ENCODE measurements around the gene RNU6-7. TPM values are rescaled to one million over a fixed set of nuclear protein-coding genes. Genes with fewer than 3 reads are reported as not detected.

RNU6-7 gene
- total RNA-seq, 3 donors from 2014 or later (not counting 1 experiment from before 2014, with no cell fraction given) = not detected

- intact Hi-C loops (cut with micrococcal nuclease) = no loop called here
- no peaks in the 10 kb centered on the region for H3K9me3 Mint-ChIP-seq
- no peak for TF ChIP-seq CTCF (IDR thresholded peaks at IDR 0.05)
- peaks cover 9 to 14% of the 10 kb centered on the region in 2 donors for H3K27me3 Mint-ChIP-seq (ENCODE audit: low read depth in 2 of 2)
- no peaks in the 10 kb centered on the region for H3K4me1 ChIP-seq (ENCODE audit: control insufficient read depth, insufficient read depth, low read length)
- no peaks in the 10 kb centered on the region for H3K9me3 ChIP-seq (ENCODE audit: control insufficient read depth, insufficient read depth, low read length)
- H3K27me3 ChIP-seq (ENCODE audit: control insufficient read depth, insufficient read depth, low read length) = no peaks in the 10 kb centered on the region
- no peak for DNase-seq
- H3K27ac Mint-ChIP-seq = no peak overlapping the region
- H3K4me3 ChIP-seq (ENCODE audit: low read length) = no peak overlapping the region
- H3K4me1 Mint-ChIP-seq = peaks cover 2% of the 10 kb centered on the region in 2 donors
- H3K36me3 ChIP-seq (ENCODE audit: control insufficient read depth, insufficient read depth, low read length) = no peaks in the 10 kb centered on the region
- no peaks in the 10 kb centered on the region for H3K36me3 Mint-ChIP-seq
- H3K4me3 Mint-ChIP-seq = no peak overlapping the region
- no peak for ATAC-seq
- H3K27ac ChIP-seq (ENCODE audit: low read length) = no peak overlapping the region
Observed at GRCh38 chr14:32209471-32209870, 7.6 kb downstream of the RNU6-7 start.

DNA sequence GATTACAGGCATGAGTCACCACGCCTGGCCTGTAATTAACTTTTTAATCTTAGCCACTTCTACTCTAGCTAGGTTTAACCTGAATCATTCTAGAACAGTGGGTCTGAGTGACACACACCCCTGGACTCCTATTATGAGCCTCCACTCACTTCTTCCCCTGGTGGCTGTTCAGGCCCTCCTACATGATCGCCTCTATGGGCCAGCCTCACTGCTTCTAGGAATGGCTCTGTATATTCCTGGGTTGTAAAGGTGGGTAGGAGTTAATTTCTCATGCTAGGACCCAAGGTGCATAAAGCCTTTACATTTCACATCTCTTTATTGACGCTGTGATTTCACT is 9.2 kb downstream of the RNU6-7 start:
- Histone ChIP-seq H3K36me3 (ENCODE audit: control insufficient read depth, insufficient read depth, low read length) (no peaks in the 10 kb centered on the region), H3K27me3 (ENCODE audit: control insufficient read depth, insufficient read depth, low read length) (no peaks in the 10 kb centered on the region), H3K4me3 (ENCODE audit: low read length) (no peak overlapping the region), H3K27ac (ENCODE audit: low read length) (no peak overlapping the region), H3K9me3 (ENCODE audit: control insufficient read depth, insufficient read depth, low read length) (no peaks in the 10 kb centered on the region), H3K4me1 (ENCODE audit: control insufficient read depth, insufficient read depth, low read length) (no peaks in the 10 kb centered on the region)
- Mint-ChIP-seq H3K9me3 (no peaks in the 10 kb centered on the region), H3K4me1 (no peaks in the 10 kb centered on the region), H3K27ac (no peak overlapping the region), H3K36me3 (no peaks in the 10 kb centered on the region), H3K4me3 (no peak overlapping the region), H3K27me3 (ENCODE audit: low read depth in 2 of 2) (peaks cover 7 to 11% of the 10 kb centered on the region in 2 donors)
- no peak for TF ChIP-seq CTCF (IDR thresholded peaks at IDR 0.05)
- WGBS (ENCODE audit: insufficient coverage) = 85% methylated on average over 2 of the region's 3 CpGs
- intact Hi-C loops (cut with micrococcal nuclease) = no loop called here
- DNase-seq (no peak), ATAC-seq (no peak)

DNA sequence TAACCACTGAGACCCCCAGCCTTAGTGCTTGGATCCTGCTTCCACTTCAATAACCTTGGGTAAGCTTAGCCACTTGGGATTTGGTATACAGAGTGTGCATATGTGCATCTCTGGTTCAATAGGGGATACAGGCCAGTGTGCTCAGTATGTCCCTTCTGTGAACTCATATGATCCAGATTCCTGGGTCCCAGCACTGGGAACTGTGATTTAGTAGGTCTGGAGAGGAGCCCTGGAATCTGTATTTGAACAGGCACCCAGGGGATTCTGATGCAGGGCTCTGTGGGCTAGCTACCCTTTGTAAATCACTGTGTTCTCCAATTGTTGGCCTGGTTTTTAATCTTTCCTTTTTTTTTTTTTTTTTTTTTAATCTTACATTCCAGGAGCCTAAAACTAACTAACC is 11.0 kb downstream of the RNU6-7 start:
- intact Hi-C loops (cut with micrococcal nuclease) = no loop called here
- Mint-ChIP-seq H3K27ac (no peak overlapping the region), H3K27me3 (ENCODE audit: low read depth in 2 of 2) (peaks cover 7 to 11% of the 10 kb centered on the region in 2 donors), H3K4me3 (no peak overlapping the region), H3K9me3 (no peaks in the 10 kb centered on the region), H3K4me1 (no peaks in the 10 kb centered on the region), H3K36me3 (no peaks in the 10 kb centered on the region)
- Histone ChIP-seq H3K9me3 (ENCODE audit: control insufficient read depth, insufficient read depth, low read length) (no peaks in the 10 kb centered on the region), H3K36me3 (ENCODE audit: control insufficient read depth, insufficient read depth, low read length) (no peaks in the 10 kb centered on the region), H3K27ac (ENCODE audit: low read length) (no peak overlapping the region), H3K4me1 (ENCODE audit: control insufficient read depth, insufficient read depth, low read length) (no peaks in the 10 kb centered on the region), H3K27me3 (ENCODE audit: control insufficient read depth, insufficient read depth, low read length) (no peaks in the 10 kb centered on the region), H3K4me3 (ENCODE audit: low read length) (no peak overlapping the region)
- DNase-seq (no peak), ATAC-seq (no peak)
- no peak for TF ChIP-seq CTCF (IDR thresholded peaks at IDR 0.05)

DNA sequence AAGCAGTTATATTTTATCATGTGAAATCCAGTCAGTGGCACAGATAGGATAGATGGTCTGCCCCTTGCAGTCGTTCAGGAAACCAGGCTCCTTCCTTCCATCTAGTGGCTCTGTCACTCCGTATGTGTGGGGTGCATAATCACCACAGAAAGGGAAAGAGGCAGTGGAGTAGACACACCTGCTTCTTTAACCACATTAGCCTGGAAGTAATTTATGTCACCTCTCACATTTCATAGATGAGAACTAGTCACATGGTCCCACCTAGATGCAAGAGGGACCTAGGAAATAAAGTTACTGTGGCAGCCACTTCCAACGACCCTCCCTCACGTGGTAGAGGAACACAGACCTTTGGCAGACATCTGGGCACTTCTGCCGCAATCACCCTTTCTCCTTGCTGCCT is 15.5 kb downstream of the RNU6-7 start:
- H3K4me1 Mint-ChIP-seq = no peaks in the 10 kb centered on the region
- intact Hi-C loops (cut with micrococcal nuclease) = no loop called here
- Histone ChIP-seq H3K36me3 (ENCODE audit: control insufficient read depth, insufficient read depth, low read length) (no peaks in the 10 kb centered on the region), H3K4me3 (ENCODE audit: low read length) (no peak overlapping the region), H3K9me3 (ENCODE audit: control insufficient read depth, insufficient read depth, low read length) (no peaks in the 10 kb centered on the region), H3K27me3 (ENCODE audit: control insufficient read depth, insufficient read depth, low read length) (peaks cover 2% of the 10 kb centered on the region), H3K4me1 (ENCODE audit: control insufficient read depth, insufficient read depth, low read length) (no peaks in the 10 kb centered on the region), H3K27ac (ENCODE audit: low read length) (no peak overlapping the region)
- H3K36me3 Mint-ChIP-seq = no peaks in the 10 kb centered on the region
- DNase-seq (no peak), ATAC-seq (no peak)
- no peaks in the 10 kb centered on the region for H3K9me3 Mint-ChIP-seq
- H3K4me3 Mint-ChIP-seq = no peak overlapping the region
- TF ChIP-seq CTCF (IDR thresholded peaks at IDR 0.05) = no peak
- H3K27me3 Mint-ChIP-seq (ENCODE audit: low read depth in 2 of 2) = peaks cover 20 to 34% of the 10 kb centered on the region in 2 donors
- no peak overlapping the region for H3K27ac Mint-ChIP-seq
- 4% methylated on average over 4 of the region's 5 CpGs for WGBS (ENCODE audit: insufficient coverage)
